AG10803 (cell line): ENCODE measurements around the gene ABCA8.

Experiments
- DNase-seq: peaks from one replicate; pipeline ENCODE4 v3.0.0; 2010; ENCODE audit warnings: low read depth
- H3K4me3 ChIP-seq: 2 replicates; pipeline ENCODE4 v1.5.1; 2011; ENCODE audit warnings: mild to moderate bottlenecking, low read length, control low read depth
- CTCF ChIP-seq: conservative IDR thresholded peaks from 2 replicates; pipeline ENCODE4 v1.5.1; 2011; ENCODE audit warnings: mild to moderate bottlenecking, low read length, control low read depth, inconsistent platforms

The ABCA8 gene

DNA sequence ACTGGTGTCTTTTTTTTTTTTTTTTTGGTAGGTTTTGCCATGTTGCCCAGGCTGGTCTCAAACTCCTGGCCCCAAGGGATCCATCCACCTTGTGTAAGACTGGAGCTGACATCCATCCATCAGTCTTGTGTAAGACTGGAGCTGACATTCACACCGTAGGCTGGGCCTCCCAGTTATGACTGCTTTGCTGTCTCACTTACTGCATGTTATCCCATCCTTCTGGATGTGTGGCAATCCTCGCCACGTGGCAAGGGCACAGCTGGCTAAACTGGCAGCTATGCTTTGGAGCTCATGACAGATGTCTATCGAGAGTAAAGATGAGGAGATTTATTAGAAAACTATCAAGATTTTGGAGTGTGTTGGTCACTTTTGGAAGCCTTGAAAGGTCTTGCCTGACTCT lies 115.1 kb downstream of the ABCA8 start:
- no peak overlapping the region for H3K4me3 ChIP-seq
- no peak for TF ChIP-seq CTCF
- DNase-seq, result peak; percentile 21

- DNase-seq, result no peak
- no peak overlapping the region for H3K4me3 ChIP-seq
- TF ChIP-seq CTCF, result no peak
These were observed 120.1 kb downstream of the ABCA8 start for GRCh38 chr17:68835071-68835470.

- DNase-seq, result no peak
- no peak for TF ChIP-seq CTCF
- H3K4me3 ChIP-seq, result no peak overlapping the region
These were observed 120.8 kb downstream of the ABCA8 start for GRCh38 chr17:68834328-68834836.

DNA sequence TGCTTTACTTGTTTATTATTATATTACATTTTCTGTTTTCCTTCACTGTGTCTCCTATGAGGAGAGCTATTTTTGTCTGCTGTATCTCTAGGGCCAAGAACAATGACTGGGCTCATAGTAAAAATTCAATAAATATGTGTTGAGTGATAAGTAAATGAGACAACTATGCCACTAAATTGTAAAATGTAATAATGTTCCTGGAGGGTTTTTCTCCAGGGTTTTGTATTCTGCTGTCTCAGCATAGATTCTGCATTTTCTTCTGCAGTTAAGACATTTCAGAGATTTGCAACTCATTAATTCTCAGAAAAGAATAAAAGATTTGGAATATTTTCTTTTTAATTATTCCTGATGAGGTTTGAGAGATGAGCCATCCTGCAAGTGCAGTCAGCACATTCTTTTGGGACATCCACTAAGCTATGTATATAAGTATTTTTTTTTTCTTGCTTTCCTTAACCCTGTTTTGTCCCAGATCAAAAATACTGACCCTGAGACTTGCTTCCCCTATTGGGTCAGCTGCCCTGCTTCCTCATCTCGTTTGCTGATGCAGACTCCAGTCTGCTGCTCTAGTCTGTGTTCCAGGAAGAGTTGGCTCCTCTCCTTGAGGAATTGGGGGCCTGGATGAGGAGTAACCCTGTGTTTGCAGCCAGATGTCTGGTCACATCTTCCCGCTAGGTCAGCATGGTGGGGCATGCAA lies 122.9 kb downstream of the ABCA8 start:
- H3K4me3 ChIP-seq, result no peak overlapping the region
- TF ChIP-seq CTCF, result no peak
- DNase-seq, result no peak

DNA sequence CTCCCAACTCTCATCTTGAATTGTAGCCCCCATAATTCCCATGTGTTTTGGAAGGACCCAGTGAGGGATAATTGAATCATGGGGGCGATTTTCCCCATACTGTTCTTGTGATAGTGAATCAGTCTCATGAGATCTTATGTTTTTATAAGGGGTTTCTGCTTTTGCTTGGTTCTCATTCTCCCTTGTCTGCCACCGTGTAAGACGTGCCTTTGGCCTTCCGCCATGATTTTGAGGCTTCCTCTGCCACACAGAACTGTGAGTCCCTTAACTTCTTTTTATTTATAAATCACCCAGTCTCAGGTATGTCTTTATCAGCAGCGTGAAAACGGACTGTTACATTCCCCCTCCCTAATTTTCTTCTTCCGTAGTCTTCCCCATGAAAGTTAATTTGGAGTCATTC lies 124.0 kb downstream of the ABCA8 start:
- DNase-seq, result no peak
- no peak overlapping the region for H3K4me3 ChIP-seq
- TF ChIP-seq CTCF, result no peak

DNA sequence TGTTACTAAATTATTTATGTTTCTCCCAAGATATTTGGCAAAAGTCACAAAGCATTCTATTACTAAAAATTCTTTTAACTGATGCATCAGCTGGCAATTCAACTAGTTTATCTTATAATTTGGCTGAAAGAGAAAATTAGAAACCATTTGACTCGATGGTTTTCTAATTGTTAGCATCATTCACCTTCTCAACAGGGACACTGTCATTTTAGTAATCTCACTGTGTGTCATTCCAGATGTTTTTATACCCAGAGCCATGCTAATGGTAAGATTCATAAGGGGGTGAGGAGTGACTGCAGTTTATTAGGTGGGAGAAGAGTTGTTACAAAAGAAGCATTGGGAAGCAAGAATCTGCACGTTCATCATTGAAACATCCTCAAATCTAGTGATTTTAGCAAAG lies 124.9 kb downstream of the ABCA8 start:
- no peak for DNase-seq
- H3K4me3 ChIP-seq, result no peak overlapping the region
- TF ChIP-seq CTCF, result no peak

DNA sequence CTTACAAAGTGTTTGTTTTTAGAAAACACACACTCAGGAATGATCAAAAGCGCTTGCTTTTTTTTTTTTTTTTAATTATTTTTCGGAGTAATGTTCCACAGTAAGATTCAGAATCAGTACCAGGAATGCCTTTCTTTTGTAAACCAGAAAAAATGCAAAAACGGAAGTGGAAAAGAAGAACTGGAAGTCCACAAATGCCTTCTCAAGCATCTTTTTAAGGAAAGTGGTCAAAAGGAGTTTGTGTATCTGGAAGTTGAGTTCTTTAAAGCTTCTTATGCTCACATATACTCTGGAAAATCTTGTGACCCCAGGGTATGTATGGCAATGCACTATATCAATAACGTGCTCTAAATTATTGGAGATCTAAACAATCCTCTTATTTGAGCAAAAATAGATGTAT lies 126.0 kb downstream of the ABCA8 start:
- H3K4me3 ChIP-seq, result no peak overlapping the region
- TF ChIP-seq CTCF, result no peak
- no peak for DNase-seq
